ENCODE results near the gene POLR2E.
A peak's percentile ranks its signal among the peaks of the same experiment; 100 is the strongest.
"Not testable (repeated sequence)": the region's sequence is repeated elsewhere in the genome, so short reads cannot be mapped to it uniquely, and the experiment has no call there.

The POLR2E gene

DNA sequence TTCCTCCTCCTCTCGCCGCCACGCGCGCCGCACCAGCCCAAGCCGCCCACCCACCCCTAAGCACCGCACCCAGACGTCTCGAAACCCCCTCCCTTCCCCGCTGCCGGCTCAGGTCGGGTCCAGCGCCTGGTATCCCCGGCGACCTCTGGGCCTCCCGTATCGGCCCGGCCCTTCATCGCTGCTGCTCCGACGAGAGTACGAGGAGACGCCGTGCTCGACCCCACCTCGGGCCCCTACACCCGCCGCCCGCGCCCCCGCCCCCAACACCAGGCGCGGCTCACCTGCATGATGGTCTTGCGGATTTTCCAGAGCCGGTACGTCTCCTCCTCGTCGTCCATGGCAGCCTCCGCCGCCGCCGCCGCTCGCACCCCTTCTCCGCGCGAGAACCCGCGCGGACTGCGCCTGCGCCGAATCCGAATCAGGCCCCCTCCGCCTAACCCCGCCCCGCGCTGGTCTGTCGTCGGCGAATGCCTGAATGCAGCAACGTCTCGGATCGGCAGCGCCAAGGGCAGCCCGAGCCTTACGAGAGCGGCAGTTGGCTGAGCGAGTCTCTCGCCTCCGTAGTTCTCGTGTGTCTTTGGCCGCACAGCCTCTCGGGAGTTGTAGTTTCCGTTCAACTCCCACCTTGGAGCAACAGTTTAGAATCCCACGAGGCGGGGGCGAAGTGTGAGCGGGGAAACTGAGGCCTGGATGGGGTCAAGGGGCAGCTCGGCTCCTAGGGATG is at the start of gene POLR2E:
POLR2E (minus strand) TSS at position 398 of the 724 bp plus-strand sequence; CDS start at position 338, 60 bp downstream.
- peak; percentile 99 for DNase-seq

DNA sequence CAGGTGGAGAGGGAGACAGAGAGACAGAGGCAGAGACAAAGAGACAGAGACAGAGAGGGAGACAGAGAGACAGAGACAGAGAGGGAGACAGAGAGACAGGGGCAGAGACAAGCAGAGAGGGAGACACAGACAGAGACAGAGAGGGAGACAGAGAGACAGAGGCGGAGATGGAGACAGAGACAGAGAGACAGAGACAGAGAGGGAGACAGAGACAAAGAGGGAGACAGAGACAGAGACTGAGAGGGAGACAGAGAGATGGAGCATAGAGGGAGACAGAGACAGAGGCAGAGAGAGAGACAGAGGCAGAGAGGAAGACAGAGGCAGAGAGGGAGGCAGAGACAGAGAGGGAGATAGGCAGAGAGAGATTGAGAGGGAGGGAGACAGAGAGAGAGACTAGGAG is 49.6 kb upstream of the POLR2E start:
- no peak for DNase-seq

DNA sequence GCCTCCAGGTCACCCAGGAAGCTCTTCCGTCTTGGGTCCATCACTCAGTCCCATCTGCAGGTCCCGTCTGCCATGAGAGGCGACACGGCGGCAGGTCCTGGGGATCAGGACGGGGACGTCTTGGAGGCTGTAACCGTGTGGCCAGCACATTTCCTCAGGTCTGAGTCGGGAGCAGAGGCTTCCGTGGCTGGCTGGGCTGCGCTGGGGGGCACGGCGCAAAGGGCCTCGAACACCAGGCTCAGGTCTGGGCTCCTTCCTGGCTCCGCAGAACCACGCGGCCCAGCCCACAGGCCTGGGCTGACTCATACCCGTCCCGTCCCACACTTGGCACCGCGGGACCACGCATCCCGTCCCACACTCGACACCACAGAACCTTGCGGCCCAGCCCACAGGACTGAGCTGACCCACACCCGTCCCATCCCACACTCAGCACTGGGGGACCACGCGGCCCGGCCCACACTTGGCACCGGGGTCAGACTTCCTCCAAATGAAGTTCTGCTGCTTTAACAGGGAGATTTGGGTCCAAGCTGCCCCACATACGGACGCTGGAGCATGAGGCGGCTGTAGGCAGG is 48.7 kb upstream of the POLR2E start:
- no peak for DNase-seq

DNA sequence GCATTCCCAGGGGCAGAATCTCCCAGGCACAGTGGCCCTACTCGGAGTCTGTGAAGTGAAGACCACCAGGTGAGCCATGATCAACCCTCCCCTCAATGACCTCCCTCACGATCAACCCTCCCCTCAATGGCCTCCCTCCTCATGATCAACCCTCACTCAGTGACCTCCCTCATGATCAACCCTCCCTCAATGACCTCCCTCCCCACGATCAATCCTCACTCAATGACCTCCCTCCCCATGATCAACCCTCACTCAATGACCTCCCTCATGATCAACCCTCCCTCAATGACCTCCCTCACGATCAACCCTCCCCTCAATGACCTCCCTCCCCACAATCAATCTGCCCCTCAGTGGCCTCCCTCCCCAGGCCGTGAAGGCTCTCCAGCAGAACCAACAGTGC is 46.8 kb upstream of the POLR2E start:
- DNase-seq, result no peak

DNA sequence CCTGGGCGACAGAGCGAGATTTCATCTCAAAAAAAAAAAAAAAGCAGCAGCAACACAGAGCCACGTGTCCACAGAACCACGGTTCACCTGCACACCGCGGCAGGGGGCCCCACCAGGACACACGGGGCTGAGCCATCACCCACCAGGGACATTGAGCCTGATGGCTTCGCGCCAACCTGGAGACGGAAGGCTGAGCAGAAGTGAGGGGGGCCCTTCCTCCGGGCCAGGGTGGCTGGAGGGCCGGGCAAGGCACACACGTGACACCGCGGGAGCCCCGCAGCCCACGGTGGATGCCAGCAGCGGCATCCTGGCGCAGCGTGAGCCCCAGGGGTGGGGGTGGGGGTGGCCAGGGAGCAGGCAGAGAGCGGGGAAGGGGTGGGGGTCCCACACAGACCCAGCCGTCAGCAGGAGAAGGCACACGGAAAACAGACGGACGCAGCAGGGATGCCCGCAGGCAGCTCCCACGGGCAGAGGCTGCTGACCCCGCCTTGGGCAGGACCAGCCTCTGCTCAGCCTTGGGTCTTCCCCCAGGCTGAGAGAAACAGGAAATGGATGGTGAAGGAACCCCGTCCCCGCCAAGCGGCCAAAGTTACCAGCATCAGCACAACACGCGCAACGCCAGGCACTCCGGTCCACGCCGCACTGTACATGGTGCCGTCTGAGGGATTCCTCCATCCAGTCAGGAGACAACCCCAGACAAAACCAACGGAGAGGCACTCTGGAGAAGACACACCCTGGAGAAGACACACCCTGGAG is 45.3 kb upstream of the POLR2E start:
- no peak for DNase-seq

DNA sequence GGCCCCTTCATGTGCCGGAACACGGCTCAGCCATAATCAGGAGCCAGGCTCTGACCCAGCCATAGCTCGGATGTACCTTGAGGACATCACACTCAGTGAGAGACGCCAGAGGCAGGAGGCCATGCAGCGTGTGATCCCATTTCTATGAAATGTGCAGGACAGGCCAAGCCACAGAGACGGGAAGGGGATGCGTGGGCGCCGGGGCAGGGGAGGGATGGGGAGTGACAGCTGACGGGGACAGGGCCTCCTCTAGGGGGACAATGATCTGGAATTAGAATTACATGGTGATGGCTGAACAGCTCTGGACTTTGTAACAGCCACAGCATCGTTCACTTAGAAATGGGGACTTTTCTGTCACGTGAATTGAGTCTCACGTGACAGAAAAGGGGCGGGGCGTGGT is 44.0 kb upstream of the POLR2E start:
- no peak for DNase-seq

DNA sequence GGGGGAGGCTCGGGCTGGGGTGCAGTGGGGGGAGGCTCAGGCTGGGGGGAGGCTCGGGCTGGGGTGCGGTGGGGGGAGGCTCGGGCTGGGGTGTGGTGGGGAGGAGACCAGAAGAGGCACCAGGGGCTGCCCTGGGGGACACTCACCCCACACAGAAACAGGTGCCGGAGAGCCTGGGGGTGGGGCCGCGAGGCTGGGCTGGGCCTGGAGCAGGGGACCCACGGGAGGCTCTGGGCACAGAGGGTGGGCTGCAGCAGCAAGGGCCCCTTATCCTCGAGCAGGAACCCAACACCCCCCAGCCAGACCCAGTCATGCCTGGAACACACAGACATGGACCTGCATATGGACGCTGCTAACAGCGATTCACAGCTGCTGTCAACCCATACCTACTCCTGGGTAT is 42.9 kb upstream of the POLR2E start:
- DNase-seq, result no peak

DNA sequence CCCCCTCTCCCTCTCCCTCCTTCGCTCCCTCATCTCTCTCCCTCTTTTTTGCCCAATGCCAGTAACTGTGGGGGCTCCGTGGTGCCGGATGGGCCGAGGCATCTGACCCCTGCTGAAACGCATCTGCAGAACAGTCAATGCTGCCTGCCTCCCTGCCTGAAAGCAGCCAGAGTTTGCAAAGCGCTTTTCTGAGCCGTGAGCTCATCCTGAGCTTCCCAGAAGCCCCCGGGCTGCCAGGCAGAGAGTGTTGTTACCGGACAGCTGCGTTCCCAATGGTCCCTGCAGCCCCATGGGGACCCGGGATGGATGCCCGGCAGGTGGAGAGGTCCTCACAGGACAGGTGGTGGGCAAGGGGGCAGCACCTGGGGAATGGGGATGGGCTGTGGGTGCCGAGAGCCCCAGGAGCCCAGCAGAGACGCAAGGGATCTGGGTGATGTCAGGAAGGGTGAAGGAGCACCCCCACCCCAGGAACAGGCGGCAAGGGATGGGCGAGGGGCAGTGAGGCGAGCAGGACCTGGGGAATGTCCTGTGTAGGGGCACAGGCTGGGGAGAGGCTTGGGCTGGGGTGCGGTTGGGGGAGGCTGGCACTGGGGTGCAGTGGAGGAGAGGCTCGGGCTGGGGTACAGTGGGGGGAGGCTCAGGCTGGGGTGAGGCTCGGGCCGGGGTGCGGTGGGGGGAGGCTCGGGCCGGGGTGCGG is 41.6 kb upstream of the POLR2E start:
- DNase-seq, result no peak

DNA sequence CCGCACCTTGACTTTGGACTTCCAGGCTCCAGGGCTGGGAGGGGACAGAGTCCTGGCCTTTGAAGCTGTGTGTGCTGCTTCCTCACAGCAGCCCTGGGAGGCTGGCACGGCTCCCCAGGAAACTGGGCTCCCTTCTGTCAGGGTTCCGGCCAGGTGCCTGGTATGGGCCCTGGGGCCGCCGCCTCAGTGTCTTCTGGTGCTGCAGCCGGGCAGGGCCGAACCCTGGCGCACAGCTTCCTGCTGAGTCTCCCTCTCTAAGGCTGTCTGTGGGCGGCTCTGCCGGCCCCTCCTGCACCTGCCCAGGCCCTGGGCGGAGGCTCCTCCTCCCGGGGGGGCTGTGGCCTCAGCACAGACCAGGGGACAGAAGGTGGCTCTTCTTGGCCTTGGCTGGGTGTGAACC is 41.0 kb upstream of the POLR2E start:
- DNase-seq, result no peak

DNA sequence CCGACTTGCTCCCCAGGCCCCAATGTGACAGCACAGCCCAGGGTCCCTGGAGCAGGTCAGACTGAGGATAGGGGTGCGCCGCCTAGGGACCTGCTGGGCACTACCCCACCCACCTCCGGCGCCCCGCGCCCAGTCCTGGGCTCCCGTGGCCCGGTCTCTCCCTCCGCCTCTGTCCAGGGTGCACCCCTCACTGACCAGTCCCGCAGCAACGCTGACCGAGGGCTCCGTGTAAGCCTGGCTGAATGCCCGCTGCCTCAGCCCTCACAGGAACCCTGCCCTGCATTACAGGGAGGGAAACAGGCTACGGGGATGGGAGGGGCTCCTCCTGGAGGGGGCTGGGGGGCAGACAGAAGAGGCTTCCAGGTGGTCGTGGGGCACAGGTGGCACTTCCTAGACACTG is 40.3 kb upstream of the POLR2E start:
- no peak for DNase-seq

DNA sequence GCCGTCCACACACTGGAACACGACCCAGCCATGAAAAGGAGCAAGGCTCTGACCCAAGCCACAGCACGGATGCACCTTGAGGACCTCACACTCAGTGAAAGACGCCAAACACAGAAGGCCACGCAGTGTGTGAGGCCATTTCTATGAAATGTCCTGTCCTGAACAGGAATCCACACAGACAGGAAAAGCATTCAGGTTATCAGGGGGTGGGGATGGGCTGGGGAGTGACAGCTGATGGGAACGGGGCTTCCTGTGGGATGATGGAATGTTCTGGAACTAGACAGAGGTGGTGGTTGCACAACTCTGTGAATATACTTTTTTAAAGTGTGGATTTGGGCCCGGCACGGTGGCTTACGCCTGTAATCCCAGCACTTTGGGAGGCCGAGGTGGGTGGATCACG is 39.3 kb upstream of the POLR2E start:
- DNase-seq, result no peak

DNA sequence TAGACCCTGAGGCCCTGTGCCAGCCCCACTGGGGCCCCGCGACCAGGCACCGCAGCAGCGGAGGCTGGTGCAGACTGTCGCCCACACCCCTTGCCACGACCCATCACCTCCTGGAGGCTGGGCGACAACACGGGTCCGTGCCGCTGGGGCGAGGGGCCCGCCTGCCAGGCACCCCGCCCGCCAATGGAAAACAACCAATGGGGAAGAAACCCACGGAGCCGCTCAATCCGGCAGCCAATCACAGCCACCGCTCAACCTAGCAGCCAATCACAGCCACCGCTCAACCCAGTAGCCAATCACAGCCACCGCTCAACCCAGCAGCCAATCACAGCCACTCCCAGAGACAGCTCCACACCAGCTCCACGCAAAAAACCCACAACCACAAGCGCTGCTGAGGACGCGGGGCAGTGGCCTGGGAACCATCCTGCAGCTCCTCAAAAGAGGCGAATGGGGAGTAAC is 38.3 kb upstream of the POLR2E start:
- DNase-seq, result no peak

DNA sequence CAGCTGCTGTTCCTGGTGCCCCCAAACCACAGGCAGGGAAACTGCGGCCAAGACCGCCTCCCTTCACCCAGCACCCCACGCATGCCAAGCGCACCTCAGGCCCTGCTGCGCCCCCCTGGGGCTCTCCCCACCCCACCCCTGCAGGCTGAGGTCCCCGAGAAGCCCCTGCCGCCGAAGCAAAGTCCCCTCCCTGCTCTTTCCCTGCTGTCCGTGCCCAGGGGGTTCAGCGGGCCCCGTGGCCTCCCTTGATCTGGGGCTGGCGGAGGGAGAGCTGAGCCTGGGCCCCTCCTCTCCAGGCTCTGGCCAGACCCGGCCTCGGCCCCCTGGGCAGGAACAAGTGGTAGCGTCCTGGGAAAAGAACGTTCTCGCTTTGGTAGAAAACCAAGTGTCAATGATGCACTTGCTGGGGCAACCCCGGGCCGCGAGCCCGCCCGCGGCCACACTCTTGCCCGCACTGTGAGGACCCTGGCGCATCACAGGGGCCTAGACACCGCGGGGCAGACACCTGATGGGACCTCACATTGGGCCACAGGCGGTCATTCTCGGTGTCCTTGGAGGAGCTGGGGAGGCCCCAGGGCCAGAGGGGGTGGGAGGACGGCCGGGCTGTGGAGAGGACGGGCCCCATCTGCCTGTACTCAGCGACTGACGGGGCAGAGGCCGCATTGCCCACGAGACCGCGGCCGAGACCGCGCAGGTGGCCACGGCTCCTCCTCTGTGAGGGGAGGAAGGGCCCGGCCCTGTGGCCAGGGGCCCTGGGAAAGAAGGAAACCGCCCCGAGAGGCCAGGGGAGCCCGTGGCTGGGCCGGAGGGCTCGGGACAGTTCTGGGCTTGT is 37.6 kb upstream of the POLR2E start:
- DNase-seq, result peak; percentile 1

DNA sequence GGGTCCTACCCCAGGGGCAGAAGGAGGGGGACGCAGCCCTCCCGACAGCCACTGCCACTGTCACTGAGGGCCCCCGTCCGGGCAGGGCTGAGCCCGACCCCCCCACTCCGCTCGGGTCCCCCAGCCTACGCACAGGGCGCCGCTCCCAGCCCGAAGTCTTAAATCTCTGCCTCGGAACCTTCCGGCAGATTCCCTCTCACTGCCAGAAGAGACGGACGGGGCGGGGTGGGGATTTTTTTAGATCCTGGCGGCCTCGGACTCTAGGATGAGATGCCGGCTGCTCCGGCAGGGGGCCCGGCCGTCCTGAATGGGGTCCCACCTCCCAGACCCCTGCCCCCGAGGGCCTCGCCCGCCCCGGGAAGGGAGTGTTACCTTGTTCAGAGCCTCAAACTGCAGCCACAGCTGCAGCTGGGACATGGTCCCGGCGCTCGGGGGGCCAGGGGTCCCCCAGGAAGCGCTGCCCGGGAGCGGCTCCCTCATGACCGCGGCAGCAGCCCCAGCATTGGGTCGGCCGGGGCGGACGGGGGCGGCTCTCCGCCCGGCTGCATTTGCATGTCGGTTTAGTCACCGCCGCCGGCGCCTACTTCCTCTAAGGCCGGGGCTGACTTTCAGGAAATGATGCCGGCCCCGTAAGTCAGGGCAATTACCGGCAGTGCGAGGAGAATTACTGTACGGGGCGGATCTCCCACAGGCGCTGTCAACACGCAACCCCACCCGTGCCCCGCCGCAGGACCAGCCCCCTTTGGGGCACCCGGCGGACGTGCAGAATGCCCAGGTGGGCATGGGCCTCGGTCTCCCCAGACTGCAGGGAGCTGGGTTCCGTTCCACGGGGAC is 36.8 kb upstream of the POLR2E start:
- peak; percentile 5 for DNase-seq

DNA sequence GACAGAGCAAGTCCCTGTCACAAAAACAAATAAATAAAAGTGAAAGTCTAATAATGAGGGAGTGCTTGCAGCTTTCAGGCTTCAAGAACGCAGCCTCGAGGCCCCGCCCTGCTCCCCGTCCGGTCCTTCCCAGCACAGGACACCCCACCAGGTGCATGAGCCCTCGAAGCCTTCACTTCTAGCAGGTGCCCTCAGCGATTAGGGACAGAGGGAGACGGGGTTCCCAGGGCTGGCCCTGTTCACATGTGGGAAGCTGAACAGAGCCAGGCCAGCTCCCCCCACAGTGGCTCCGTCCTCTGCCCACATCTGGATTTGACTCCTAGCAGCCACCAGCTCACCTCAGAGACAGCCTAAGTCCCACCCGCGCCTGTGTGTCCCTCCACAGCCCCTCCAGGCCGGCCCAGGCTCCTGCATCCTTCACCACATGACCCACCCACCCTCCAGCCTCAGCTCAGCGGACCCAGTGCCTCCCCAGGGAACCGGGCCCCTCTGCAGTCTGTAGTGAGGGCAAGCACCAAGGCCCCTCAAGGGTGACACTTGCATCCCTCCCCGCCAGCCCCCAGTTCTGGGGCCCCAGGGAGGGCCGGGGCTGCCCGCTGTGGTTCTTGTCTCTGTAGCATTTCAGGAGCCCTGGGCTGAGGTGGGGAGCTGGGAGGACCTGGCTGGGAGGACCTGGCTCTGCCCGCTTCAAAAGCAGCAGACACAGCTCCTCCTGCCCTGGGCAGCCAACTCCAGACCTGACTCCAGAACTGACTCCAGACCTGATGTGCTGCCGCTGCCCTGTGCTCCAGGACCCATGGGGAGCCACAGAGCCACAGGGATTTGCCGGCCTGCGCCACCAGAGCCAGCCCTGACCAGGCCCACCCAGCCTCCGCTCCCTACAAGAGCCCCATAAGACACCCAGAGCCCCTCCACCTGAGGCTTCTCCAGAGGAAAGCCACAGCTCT is 35.9 kb upstream of the POLR2E start:
- DNase-seq, result no peak

DNA sequence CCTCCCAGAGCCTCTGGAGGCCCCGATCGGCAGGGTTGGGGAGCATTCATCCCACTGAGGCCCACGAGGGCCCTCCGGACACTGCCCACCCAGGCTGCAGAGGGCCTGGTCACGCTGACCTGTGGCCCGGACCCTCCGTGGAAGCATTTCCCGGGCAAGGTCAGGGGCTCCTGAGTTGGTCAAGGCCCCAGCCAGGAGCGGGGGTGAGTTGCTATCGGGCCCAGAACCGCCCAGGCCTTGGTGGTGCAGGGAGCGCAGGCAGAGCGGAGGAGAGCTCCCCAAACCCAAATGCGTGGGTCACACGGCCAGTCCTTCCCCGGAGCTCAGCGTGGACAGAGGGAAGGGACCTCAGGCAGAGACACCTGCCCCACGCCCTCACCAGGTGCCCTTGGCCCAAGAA is 34.4 kb upstream of the POLR2E start:
- no peak for DNase-seq

DNA sequence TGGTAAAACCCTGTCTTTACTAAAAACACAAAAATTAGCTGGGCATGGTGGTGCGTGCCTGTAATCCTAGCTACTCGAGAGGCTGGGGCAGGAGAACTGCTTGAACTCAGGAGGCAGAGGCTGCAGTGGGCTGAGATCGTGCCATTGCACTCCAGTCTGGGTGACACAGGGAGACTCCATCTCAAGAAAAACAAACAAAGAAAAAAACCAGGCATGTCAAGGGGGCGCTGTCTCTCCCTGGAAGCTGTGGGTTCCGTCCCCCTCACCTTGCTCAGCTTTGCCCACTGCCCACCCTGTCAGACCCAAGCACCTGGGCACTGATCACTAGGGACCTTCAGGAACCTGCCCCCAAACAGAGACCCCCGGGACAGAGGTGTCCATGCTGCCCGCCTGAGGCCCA is 33.9 kb upstream of the POLR2E start:
- DNase-seq, result not testable (repeated sequence)

DNA sequence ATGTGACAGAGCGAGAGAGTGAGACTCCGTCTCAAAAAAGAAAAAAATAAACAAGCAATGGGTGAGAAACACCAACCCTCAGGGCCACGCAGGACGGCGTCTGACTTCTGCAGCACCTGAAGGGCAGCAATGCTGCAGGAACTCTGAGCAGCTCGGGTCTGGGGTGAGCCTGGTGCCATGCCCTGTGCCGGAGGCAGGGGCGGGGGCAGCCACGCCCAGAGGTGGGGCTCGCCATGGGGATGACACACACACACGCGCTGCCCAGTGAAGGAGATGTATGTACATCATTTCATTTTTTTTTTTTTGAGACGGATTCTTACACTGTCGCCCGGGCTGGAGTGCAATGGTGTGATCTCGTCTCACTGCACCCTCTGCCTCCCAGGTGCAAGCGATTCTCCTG is 32.9 kb upstream of the POLR2E start:
- DNase-seq, result no peak

DNA sequence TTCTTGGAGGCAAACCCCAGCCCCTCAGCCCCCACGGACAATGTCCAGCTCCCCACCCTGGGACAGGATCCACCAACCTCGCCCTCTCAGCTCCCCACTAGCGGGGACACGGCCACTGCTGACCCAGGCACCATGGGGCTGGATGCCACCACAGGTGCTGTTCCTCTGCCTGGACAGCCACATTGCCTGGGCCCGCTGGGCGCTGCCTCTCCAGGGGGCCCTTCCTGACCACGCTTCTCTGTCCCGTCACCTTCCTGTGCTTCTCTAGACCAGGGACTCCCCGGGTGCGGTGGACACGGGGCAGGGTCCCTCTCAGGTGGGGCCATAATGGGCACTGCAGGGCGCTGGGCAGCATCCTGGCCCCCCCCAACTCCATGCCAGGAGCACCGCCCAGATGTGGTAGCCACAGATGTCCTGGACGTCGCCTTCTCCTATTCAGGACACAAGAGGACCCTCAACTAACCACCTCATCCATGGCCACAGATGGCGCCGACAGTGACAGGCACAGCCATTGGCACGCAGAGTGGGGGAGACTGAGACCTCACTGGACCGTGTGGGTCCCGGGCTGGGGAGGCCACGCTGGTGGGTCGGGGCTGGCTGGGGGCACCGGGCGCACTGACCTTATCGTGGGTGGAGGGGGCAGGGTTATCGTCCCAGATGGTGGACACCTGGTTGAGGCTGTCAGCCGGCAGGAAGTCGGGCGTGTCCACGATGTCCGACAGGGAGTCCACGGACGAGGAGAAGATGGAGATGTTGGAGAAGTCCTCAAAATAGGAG is 32.0 kb upstream of the POLR2E start:
- no peak for DNase-seq
